HCT116 (cell line): Measurements from ENCODE around the gene DACH2. TPM values are rescaled to one million over a fixed set of nuclear protein-coding genes. Genes with fewer than 3 reads are reported as not detected.

Source experiments
- ATAC-seq: fragments of 200-7000 bp; cut with Tn5 transposase; 2 replicates; pipeline ENCODE4 v1.9.1; 2020; ENCODE audit warnings: mild to moderate bottlenecking, moderate library complexity
- BruUV-seq: library from RNA; stranded (reverse); fragments of 400-500 nt; replicated peaks from 2 replicates; lab custom pipeline; 2021; lab: Mats Ljungman, UMichigan
- CTCF ChIA-PET: fragments of 300-600 bp; sonication (Branson Sonifier 250); formaldehyde crosslinking; loops from one replicate; lab custom pipeline; 2021; ENCODE audit warnings: antibody characterized with exemption; lab: Charles Lee
- POLR2A ChIA-PET: fragments of 300-600, 350-600 bp; sonication (Branson Sonifier 250); formaldehyde crosslinking; loops from one replicate; lab custom pipeline; 2021; ENCODE audit warnings: antibody characterized with exemption; lab: Charles Lee
- RAD21 ChIA-PET, 2 experiments: fragments of 300-600 bp; sonication (Branson Sonifier 250); formaldehyde crosslinking; loops; one replicate each; lab custom pipeline; 2023; ENCODE audit warnings: low total read pairs in 2 of 2; ENCODE audit not compliant: uncharacterized antibody in 2 of 2, unreplicated experiment in 2 of 2, low non-redundant PET in 1 of 2; lab: Charles Lee
- DNase-seq: peaks from one replicate; pipeline ENCODE4 v3.0.0-alpha.2; 2010; ENCODE audit warnings: low read depth, low spot score
- H2AFZ ChIP-seq: fragments of 200-600 bp; shearing (Covaris generic), sonication (generic); 2 replicates; pipeline ENCODE4 v1.6.1; 2017; ENCODE audit warnings: low read depth, mixed run types, mixed read lengths, antibody characterized with exemption, low read length; ENCODE audit not compliant: poor library complexity, severe bottlenecking
- H3K27ac ChIP-seq: 2 replicates; pipeline ENCODE4 v1.5.1; 2012; ENCODE audit warnings: low read depth, low read length
- H3K27me3 ChIP-seq: fragments of 200-600 bp; sonication (generic); 2 replicates; pipeline ENCODE4 v1.6.1; 2016; ENCODE audit warnings: mixed run types, low read length, mixed read lengths; ENCODE audit not compliant: insufficient read depth
- H3K36me3 ChIP-seq, 2 experiments: fragments of 200-500 bp in 1 of 2; fragments of 200-600 bp in 1 of 2; sonication (Bioruptor generic) in 1 of 2; sonication (generic) in 1 of 2; 2 replicates each; pipeline versions ENCODE4 v1.5.1 to v1.6.1; 2014 to 2016; ENCODE audit warnings: low read length in 2 of 2, inconsistent platforms in 1 of 2, mixed read lengths in 1 of 2, mixed run types in 1 of 2; ENCODE audit not compliant: insufficient read depth in 2 of 2, control insufficient read depth in 1 of 2
- H3K4me1 ChIP-seq, 2 experiments: fragments of 200-600 bp in 1 of 2; sonication (generic) in 1 of 2; 2 replicates each; pipeline versions ENCODE4 v1.5.1 to v1.6.1; 2012 to 2017; ENCODE audit warnings: low read length in 2 of 2, inconsistent platforms in 1 of 2, mild to moderate bottlenecking in 1 of 2, mixed read lengths in 1 of 2, mixed run types in 1 of 2, moderate library complexity in 1 of 2; ENCODE audit not compliant: insufficient read depth in 2 of 2, control insufficient read depth in 1 of 2
- H3K4me2 ChIP-seq: fragments of 200-600 bp; sonication (generic); 2 replicates; pipeline ENCODE4 v1.6.1; 2017; ENCODE audit warnings: mixed run types, low read length, mixed read lengths
- H3K4me3 ChIP-seq, 2 experiments: fragments of 200-600 bp in 1 of 2; sonication (generic) in 1 of 2; replicated peaks in 1 of 2; 2 replicates each; pipeline ENCODE4 v1.5.1; 2011 to 2016; ENCODE audit warnings: low read length in 2 of 2, control low read depth in 1 of 2, low read depth in 1 of 2, mild to moderate bottlenecking in 1 of 2, mixed read lengths in 1 of 2, mixed run types in 1 of 2
- H3K79me2 ChIP-seq: fragments of 200-600 bp; sonication (generic); 2 replicates; pipeline ENCODE4 v1.6.1; 2017; ENCODE audit warnings: mild to moderate bottlenecking, mixed run types, low read length, moderate library complexity, mixed read lengths; ENCODE audit not compliant: insufficient read depth
- H3K9ac ChIP-seq: fragments of 200-600 bp; sonication (generic); 2 replicates; pipeline ENCODE4 v1.6.1; 2016; ENCODE audit warnings: low read length, mixed read lengths
- H3K9me2 ChIP-seq: fragments of 200-600 bp; sonication (generic), shearing (Covaris generic); 2 replicates; pipeline ENCODE4 v1.6.1; 2017; ENCODE audit warnings: mixed run types, mild to moderate bottlenecking, moderate library complexity; ENCODE audit not compliant: insufficient read depth
- H3K9me3 ChIP-seq, 2 experiments: fragments of 200-500 bp in 1 of 2; fragments of 200-600 bp in 1 of 2; sonication (Bioruptor generic) in 1 of 2; sonication (generic) in 1 of 2; 2 replicates each; pipeline ENCODE4 v1.6.1; 2014 to 2017; ENCODE audit warnings: low read length in 2 of 2, mixed read lengths in 2 of 2, inconsistent platforms in 1 of 2, low read depth in 1 of 2, mild to moderate bottlenecking in 1 of 2, mixed run types in 1 of 2, moderate library complexity in 1 of 2; ENCODE audit not compliant: control insufficient read depth in 1 of 2, insufficient read depth in 1 of 2
- H4K20me1 ChIP-seq: fragments of 200-600 bp; sonication (generic), shearing (Covaris generic); 2 replicates; pipeline ENCODE4 v1.6.1; 2017; ENCODE audit warnings: mixed run types, mild to moderate bottlenecking, moderate library complexity; ENCODE audit not compliant: insufficient read depth
- EGR1 ChIP-seq: IDR thresholded peaks from 2 replicates; pipeline ENCODE4 v1.6.1; 2012; ENCODE audit warnings: low read depth
- JUND ChIP-seq: IDR thresholded peaks from 2 replicates; pipeline ENCODE4 v1.6.1; 2012
- RAD21 ChIP-seq: IDR thresholded peaks from 2 replicates; pipeline ENCODE4 v1.6.1; 2012; ENCODE audit warnings: low read depth, mild to moderate bottlenecking
- SIN3A ChIP-seq: IDR thresholded peaks from 2 replicates; pipeline ENCODE4 v1.6.1; 2012; ENCODE audit warnings: low read depth
- SRF ChIP-seq: IDR thresholded peaks from 2 replicates; pipeline ENCODE4 v1.6.1; 2012; ENCODE audit warnings: low read depth
- TCF7L2 ChIP-seq: IDR thresholded peaks from 2 replicates; pipeline ENCODE4 v1.7.0; 2011; ENCODE audit warnings: borderline replicate concordance, inconsistent platforms; ENCODE audit not compliant: insufficient read depth, insufficient read length; ENCODE audit errors: extremely low read depth
- ZBTB33 ChIP-seq: IDR thresholded peaks from 2 replicates; pipeline ENCODE4 v1.6.1; 2011; ENCODE audit warnings: mild to moderate bottlenecking, low read length, moderate library complexity; ENCODE audit not compliant: insufficient replicate concordance; ENCODE audit errors: extremely low read depth
- intact Hi-C: fragments of 100-400 bp; cut with micrococcal nuclease; formaldehyde crosslinking; loops from 2 replicates; pipeline ENCODE4 v1.10.0; 2022
- total RNA-seq: library from RNA; stranded (reverse); gene quantifications from one replicate; pipeline ENCODE4 v1.2.1, GENCODE V29; 2021; ENCODE audit not compliant: unreplicated experiment

Gene DACH2
- total RNA-seq, 1 experiment from 2014 or later, result not detected

GRCh38 chrX:86241547-86241946, 93.3 kb downstream of the DACH2 start:
- no peak overlapping the region for H3K4me3 ChIP-seq
- H3K9me3 ChIP-seq, result no peaks in the 10 kb centered on the region; a peak in 1 of 4 replicates
- RAD21 ChIA-PET, result no interaction called here
- no peaks in the 10 kb centered on the region for H3K36me3 ChIP-seq
- TF ChIP-seq TCF7L2 (no peak), EGR1 (no peak)
- DNase-seq, result no peak
- no TSS peak for BruUV-seq
- ATAC-seq, result no peak
- H4K20me1 ChIP-seq, result no peaks in the 10 kb centered on the region
- no peak overlapping the region for H3K9ac ChIP-seq
- no peaks in the 10 kb centered on the region for H3K4me1 ChIP-seq
- no peak overlapping the region for H2AFZ ChIP-seq
- intact Hi-C loops, result no loop called here
- H3K27ac ChIP-seq, result no peak overlapping the region
- POLR2A ChIA-PET, result no interaction called here
- CTCF ChIA-PET, result no interaction called here
- no peaks in the 10 kb centered on the region for H3K27me3 ChIP-seq
- H3K4me2 ChIP-seq, result no peak overlapping the region
- no peaks in the 10 kb centered on the region for H3K79me2 ChIP-seq
- H3K9me2 ChIP-seq, result no peaks in the 10 kb centered on the region

- Histone ChIP-seq H3K4me3 (no peak overlapping the region), H2AFZ (no peak overlapping the region), H3K27me3 (no peaks in the 10 kb centered on the region), H3K9ac (no peak overlapping the region), H3K79me2 (no peaks in the 10 kb centered on the region), H3K27ac (no peak overlapping the region), H3K36me3 (no peaks in the 10 kb centered on the region), H3K4me2 (no peak overlapping the region), H4K20me1 (no peaks in the 10 kb centered on the region), H3K9me3 (no peaks in the 10 kb centered on the region), H3K9me2 (no peaks in the 10 kb centered on the region), H3K4me1 (no peaks in the 10 kb centered on the region)
- ATAC-seq, result no peak
- no peak for DNase-seq
- CTCF ChIA-PET, result no interaction called here
- TF ChIP-seq RAD21 (no peak), SIN3A (no peak), JUND (no peak), ZBTB33 (no peak), SRF (no peak)
- intact Hi-C loops, result no loop called here
- no TSS peak for BruUV-seq
- POLR2A ChIA-PET, result no interaction called here
- RAD21 ChIA-PET, result no interaction called here
These were observed 115.3 kb downstream of the DACH2 start for GRCh38 chrX:86263526-86263925.
